ENCODE data around the gene RNF213. TPM values are rescaled to one million over a fixed set of nuclear protein-coding genes. Genes with fewer than 3 reads are reported as not detected.

The RNF213 gene
- polyA plus RNA-seq, 1 donor (not counting 4 experiments of a cell fraction or from before 2014, with no cell fraction given), result 24.4 TPM

- Histone ChIP-seq H3K36me3 (ENCODE audit: control insufficient read depth in 2 of 2, extremely low read depth in 1 of 2, insufficient read depth in 2 of 2, low read length in 2 of 2) (peaks cover 4 to 11% of the 10 kb centered on the region in 2 experiments), H3K9ac (ENCODE audit: control insufficient read depth, extremely low read depth, insufficient read depth, low read length) (no peak overlapping the region), H4K20me1 (ENCODE audit: control insufficient read depth, extremely low read depth, insufficient read depth, low read length) (peaks cover 2% of the 10 kb centered on the region), H2AFZ (ENCODE audit: control insufficient read depth, low read length) (no peak overlapping the region), H3K27ac (ENCODE audit: control insufficient read depth, insufficient read depth, low read length) (no peak overlapping the region), H3K4me2 (ENCODE audit: control insufficient read depth, extremely low read depth, insufficient read depth, low read depth, low read length) (no peak overlapping the region), H3K4me1 (ENCODE audit: control insufficient read depth, extremely low read depth, insufficient read depth, low read length) (peaks cover 3% of the 10 kb centered on the region), H3K9me1 (ENCODE audit: control insufficient read depth, extremely low read depth, insufficient read depth, low read length) (peaks cover 2% of the 10 kb centered on the region), H3K9me3 (ENCODE audit: control insufficient read depth, low read depth, low read length) (no peaks in the 10 kb centered on the region), H3K27me3 (ENCODE audit: control insufficient read depth, extremely low read depth, insufficient read depth, low read length) (no peaks in the 10 kb centered on the region), H3K79me2 (ENCODE audit: control insufficient read depth, insufficient read depth, low read length) (no peaks in the 10 kb centered on the region), H3K4me3 (ENCODE audit: control insufficient read depth in 2 of 3, extremely low read depth in 1 of 3, insufficient read depth in 2 of 3, low read depth in 1 of 3, low read length in 3 of 3) (no peak overlapping the region)
- FAIRE-seq, result no peak
- DNase-seq (ENCODE audit: low read depth, low spot score), result no peak
- dilution Hi-C loops (cut with MboI; ENCODE audit: extremely low pct_ligation_motif_present, low sequenced_read_pairs), result no loop called here
- TF ChIP-seq EZH2 (IDR thresholded peaks at IDR 0.05; ENCODE audit: low read length) (no peak), CTCF (optimal IDR thresholded peaks at IDR 0.05 in 1 of 3, IDR thresholded peaks at IDR 0.05 in 1 of 3, conservative IDR thresholded peaks at IDR 0.05 in 1 of 3; ENCODE audit: extremely low read depth in 1 of 3, insufficient read depth in 2 of 3, low read length in 3 of 3) (no peak)
These were observed 11.7 kb downstream of the RNF213 start for GRCh38 chr17:80272366-80272765.

DNA sequence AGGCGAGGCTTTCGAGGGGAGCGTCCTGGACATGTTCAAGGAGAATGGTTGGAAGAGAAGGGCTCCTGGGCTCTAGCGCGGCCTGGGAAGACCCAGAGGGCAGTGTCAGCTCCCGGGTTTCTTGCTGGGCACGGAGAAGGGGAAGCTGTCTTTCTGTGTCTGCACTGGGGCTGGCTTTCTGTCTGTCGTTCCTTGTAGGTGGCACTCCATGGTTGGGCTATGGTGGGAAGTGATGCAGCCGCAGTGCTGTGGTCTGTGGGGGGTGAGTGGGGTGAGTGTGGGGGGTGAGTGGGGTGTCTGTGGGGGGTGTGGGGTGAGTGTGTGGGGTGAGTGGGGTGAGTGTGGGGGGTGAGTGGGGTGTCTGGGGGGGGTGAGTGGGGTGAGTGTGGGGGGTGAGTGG lies 13.7 kb downstream of the RNF213 start:
- FAIRE-seq (no peak), DNase-seq (ENCODE audit: low read depth, low spot score) (no peak)
- Histone ChIP-seq H3K79me2 (ENCODE audit: control insufficient read depth, insufficient read depth, low read length) (no peaks in the 10 kb centered on the region), H3K4me2 (ENCODE audit: control insufficient read depth, extremely low read depth, insufficient read depth, low read depth, low read length) (no peak overlapping the region), H3K9me3 (ENCODE audit: control insufficient read depth, low read depth, low read length) (no peaks in the 10 kb centered on the region), H3K4me1 (ENCODE audit: control insufficient read depth, extremely low read depth, insufficient read depth, low read length) (peaks cover 16% of the 10 kb centered on the region), H3K27ac (ENCODE audit: control insufficient read depth, insufficient read depth, low read length) (no peak overlapping the region), H3K9ac (ENCODE audit: control insufficient read depth, extremely low read depth, insufficient read depth, low read length) (no peak overlapping the region), H4K20me1 (ENCODE audit: control insufficient read depth, extremely low read depth, insufficient read depth, low read length) (peaks cover 2% of the 10 kb centered on the region), H3K27me3 (ENCODE audit: control insufficient read depth, extremely low read depth, insufficient read depth, low read length) (no peaks in the 10 kb centered on the region), H3K4me3 (ENCODE audit: control insufficient read depth in 2 of 3, extremely low read depth in 1 of 3, insufficient read depth in 2 of 3, low read depth in 1 of 3, low read length in 3 of 3) (no peak overlapping the region), H3K36me3 (ENCODE audit: control insufficient read depth in 2 of 2, extremely low read depth in 1 of 2, insufficient read depth in 2 of 2, low read length in 2 of 2) (peaks cover 0 to 2% of the 10 kb centered on the region in 2 experiments), H2AFZ (ENCODE audit: control insufficient read depth, low read length) (no peak overlapping the region), H3K9me1 (ENCODE audit: control insufficient read depth, extremely low read depth, insufficient read depth, low read length) (peaks cover 2% of the 10 kb centered on the region)
- TF ChIP-seq EZH2 (IDR thresholded peaks at IDR 0.05; ENCODE audit: low read length) (no peak), CTCF (optimal IDR thresholded peaks at IDR 0.05 in 1 of 3, IDR thresholded peaks at IDR 0.05 in 1 of 3, conservative IDR thresholded peaks at IDR 0.05 in 1 of 3; ENCODE audit: extremely low read depth in 1 of 3, insufficient read depth in 2 of 3, low read length in 3 of 3) (no peak)
- dilution Hi-C loops (cut with MboI; ENCODE audit: extremely low pct_ligation_motif_present, low sequenced_read_pairs), result no loop called here

All from keratinocyte (primary cell).